ENCODE results near the gene SLC25A51.

DNA sequence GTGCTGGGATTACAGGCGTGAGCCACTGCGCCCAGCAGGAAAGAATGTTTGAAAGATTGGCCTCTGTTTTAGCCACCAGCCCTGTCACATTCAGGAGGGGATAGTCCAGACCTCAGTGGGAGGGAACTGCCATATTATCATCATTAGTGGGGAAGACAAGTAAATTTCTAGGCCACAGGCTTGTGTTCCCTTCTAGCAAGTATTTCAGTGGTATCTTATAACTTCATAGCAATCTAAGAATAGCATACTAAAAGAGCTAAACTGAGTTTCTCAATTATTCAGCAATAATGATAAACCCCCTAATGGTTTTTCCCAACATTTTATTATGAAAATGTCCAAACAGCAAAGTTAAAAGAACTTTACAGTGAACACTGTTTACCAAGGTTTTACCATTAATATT lies 30.0 kb downstream of the SLC25A51 start:
- TF ChIP-seq, protein P1, sequence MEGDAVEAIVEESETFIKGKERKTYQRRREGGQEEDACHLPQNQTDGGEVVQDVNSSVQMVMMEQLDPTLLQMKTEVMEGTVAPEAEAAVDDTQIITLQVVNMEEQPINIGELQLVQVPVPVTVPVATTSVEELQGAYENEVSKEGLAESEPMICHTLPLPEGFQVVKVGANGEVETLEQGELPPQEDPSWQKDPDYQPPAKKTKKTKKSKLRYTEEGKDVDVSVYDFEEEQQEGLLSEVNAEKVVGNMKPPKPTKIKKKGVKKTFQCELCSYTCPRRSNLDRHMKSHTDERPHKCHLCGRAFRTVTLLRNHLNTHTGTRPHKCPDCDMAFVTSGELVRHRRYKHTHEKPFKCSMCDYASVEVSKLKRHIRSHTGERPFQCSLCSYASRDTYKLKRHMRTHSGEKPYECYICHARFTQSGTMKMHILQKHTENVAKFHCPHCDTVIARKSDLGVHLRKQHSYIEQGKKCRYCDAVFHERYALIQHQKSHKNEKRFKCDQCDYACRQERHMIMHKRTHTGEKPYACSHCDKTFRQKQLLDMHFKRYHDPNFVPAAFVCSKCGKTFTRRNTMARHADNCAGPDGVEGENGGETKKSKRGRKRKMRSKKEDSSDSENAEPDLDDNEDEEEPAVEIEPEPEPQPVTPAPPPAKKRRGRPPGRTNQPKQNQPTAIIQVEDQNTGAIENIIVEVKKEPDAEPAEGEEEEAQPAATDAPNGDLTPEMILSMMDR (IDR thresholded peaks at IDR 0.05), result no peak
- no peak for TF ChIP-seq POLR2A (IDR thresholded peaks at IDR 0.05)

All from Peyer's patch (tissue), 4 donors.